T-helper 1 cell (primary cell): Measurements from ENCODE around the gene DUSP10.

ENCODE experiments used
- DNase-seq, 5 donors: peaks; one replicate each; pipeline ENCODE4 v3.0.0-alpha.2; 2012 to 2020
- total RNA-seq, 4 donors: gene quantifications; one replicate each; lab custom pipeline; 2026; lab: John Stamatoyannopoulos, UW

Gene DUSP10
- 125 to 267 (median 180) reads per million in 4 donors for total RNA-seq

- DNase-seq = peak; percentile 95 to 100 (median 97)
Observed at GRCh38 chr1:221741703-221742554, at the start of gene DUSP10. Gene DUSP10 (minus strand): TSS chr1:221742089. CDS start chr1:221739744, 2,345 bp downstream.

- DNase-seq = no peak
Observed at GRCh38 chr1:221788466-221788865, 46.6 kb upstream of the DUSP10 start.

GRCh38 chr1:221786647-221787046 lies 44.8 kb upstream of the DUSP10 start:
- no peak for DNase-seq

- DNase-seq = peak in 1 of 5 donors; percentile 22
Observed at GRCh38 chr1:221783936-221784335, 42.0 kb upstream of the DUSP10 start.

- peak in 1 of 5 donors; percentile 36 for DNase-seq
Observed at GRCh38 chr1:221783437-221783836, 41.5 kb upstream of the DUSP10 start.

- no peak for DNase-seq
Observed at GRCh38 chr1:221782970-221783369, 41.1 kb upstream of the DUSP10 start.

- no peak for DNase-seq
Observed at GRCh38 chr1:221782477-221782876, 40.6 kb upstream of the DUSP10 start.

- no peak for DNase-seq
Observed at GRCh38 chr1:221781102-221781755, 39.3 kb upstream of the DUSP10 start.

- DNase-seq = no peak
Observed at GRCh38 chr1:221780175-221780574, 38.3 kb upstream of the DUSP10 start.

GRCh38 chr1:221779771-221780170 lies 37.9 kb upstream of the DUSP10 start:
- DNase-seq = no peak

- DNase-seq = peak in 1 of 5 donors; percentile 79
Observed at GRCh38 chr1:221778535-221779142, 36.8 kb upstream of the DUSP10 start.

GRCh38 chr1:221778125-221778524 lies 36.2 kb upstream of the DUSP10 start:
- peak in 1 of 5 donors; percentile 35 for DNase-seq

GRCh38 chr1:221777431-221778072 lies 35.7 kb upstream of the DUSP10 start:
- peak in 4 of 5 donors; percentile 11 to 79 (median 28) for DNase-seq

GRCh38 chr1:221776495-221777301 lies 34.8 kb upstream of the DUSP10 start:
- peak in 1 of 5 donors; percentile 64 for DNase-seq

GRCh38 chr1:221775206-221775605 lies 33.3 kb upstream of the DUSP10 start:
- DNase-seq = no peak

GRCh38 chr1:221774054-221774842 lies 32.4 kb upstream of the DUSP10 start:
- no peak for DNase-seq

GRCh38 chr1:221773383-221773782 lies 31.5 kb upstream of the DUSP10 start:
- no peak for DNase-seq

GRCh38 chr1:221772117-221772516 lies 30.2 kb upstream of the DUSP10 start:
- DNase-seq = no peak

- peak in 1 of 5 donors; percentile 31 for DNase-seq
Observed at GRCh38 chr1:221768444-221769066, 26.7 kb upstream of the DUSP10 start.

GRCh38 chr1:221766210-221766609 lies 24.3 kb upstream of the DUSP10 start:
- no peak for DNase-seq

GRCh38 chr1:221765527-221765926 lies 23.6 kb upstream of the DUSP10 start:
- DNase-seq = no peak
